Measurements from ENCODE around the gene TRIM24.

The TRIM24 gene

DNA sequence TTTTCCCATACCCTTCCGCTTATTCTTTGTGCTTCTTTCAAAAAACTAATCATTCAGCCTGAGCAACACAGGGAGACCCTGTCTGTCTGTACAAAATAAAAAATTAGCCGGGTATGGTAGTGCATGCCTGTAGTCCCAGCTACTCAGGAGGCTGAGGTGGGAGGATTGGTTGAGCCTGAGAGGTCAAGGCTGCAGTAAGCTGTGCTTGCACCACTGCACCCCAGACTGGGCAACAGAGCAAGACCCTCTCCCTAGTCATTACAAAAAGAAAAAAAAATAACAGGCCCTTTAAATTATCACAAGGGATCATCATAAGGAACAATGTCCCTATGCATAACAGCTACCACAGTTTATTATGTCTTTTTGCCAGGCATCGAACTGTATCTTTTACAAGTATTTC is 119.6 kb downstream of the TRIM24 start:
- DNase-seq (ENCODE audit: insufficient read length, low spot score) (no peak), FAIRE-seq (no peak)

DNA sequence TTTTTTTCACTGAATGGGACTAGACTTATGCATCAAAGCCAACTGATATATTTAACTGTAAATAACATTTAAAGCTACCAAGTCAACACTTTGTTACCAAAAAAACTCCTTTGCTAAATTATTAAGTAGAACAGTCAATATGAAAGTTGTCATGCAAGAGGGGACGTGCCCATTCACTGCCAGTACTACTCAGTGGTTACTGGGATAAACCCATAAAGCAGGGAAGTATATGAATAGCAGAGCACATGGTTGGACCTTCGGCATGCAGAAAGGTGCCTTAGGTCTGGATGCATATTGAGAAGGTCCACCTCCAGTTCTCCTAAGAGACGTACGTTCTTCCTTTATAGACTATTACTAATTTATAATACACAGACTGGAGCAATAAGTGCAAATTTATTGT is 121.0 kb downstream of the TRIM24 start:
- DNase-seq (ENCODE audit: insufficient read length, low spot score) (no peak), FAIRE-seq (no peak)
- no peak for TF ChIP-seq POLR2A (IDR thresholded peaks at IDR 0.05; ENCODE audit: low read depth, low read length)

More for the DNA sequence above, 119.6 kb downstream of the TRIM24 start:
- no peak for TF ChIP-seq POLR2A (IDR thresholded peaks at IDR 0.05; ENCODE audit: low read depth, low read length)

DNA sequence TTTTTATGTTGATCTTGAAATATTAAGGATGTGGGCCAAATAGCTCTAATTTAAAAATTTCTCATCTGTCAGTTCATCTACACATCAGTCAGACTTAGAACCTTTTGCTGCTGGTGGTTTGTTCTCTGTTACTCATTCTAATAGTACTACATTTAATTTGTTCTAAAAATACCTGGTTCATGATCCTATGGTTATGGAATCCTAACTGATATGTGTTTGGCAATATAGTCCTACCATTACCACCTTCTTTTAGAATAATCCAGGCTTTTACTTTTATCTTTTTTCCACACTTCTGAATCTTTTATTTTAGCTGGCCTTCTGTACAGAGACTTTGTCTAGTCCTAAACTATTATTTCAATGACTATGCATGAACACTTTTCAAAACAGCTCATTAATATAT is 124.2 kb downstream of the TRIM24 start:
- DNase-seq (ENCODE audit: insufficient read length, low spot score) (no peak), FAIRE-seq (no peak)
- TF ChIP-seq POLR2A (IDR thresholded peaks at IDR 0.05; ENCODE audit: low read depth, low read length): no peak

DNA sequence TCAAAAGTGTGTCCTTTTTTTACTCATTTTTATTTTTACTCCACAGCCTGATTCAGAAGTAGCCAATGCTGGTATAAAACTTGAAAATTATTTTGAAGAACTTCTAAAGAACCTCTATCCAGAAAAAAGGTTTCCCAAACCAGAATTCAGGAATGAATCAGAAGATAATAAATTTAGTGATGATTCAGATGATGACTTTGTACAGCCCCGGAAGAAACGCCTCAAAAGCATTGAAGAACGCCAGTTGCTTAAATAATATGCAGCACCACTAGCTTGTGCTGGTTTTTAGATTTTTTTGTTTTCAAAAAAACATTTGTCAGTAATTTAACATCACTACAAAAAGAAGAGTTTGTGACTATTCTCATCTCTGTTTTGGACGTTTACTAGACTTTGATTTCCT is 124.6 kb downstream of the TRIM24 start:
- no peak for TF ChIP-seq POLR2A (IDR thresholded peaks at IDR 0.05; ENCODE audit: low read depth, low read length)
- FAIRE-seq: no peak
- no peak for DNase-seq (ENCODE audit: insufficient read length, low spot score)

DNA sequence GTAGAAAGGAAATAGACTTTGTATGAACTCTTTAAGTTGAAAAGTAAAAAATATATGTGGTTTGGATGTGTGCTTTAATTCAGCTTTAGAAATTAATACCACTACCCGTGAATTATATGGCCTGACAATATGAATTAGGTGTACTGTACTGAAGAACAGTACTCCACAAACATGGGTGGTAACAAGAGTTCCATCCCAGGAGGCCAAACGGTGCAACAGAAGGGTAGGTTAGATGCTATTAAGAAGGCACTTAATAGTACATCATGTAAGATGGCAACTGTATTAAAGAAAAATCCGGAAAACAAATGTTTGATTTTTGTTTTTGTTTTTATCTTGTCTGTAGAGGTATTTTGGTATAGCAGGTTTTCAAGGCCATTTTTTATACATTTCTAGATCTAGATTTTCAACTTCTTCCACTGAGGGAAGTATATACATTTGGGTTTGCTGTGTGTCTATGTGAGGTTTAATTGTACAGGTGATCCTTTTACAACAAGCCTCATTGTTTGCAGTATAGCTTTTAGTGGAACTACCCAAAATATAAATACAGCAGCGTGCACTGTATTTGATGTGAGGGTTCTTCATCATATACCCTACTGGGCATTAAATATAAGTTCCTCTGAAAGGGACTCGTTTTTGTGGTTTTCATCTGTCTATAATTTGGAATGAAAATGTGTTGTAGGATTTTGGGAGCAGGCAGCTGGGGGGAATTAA is 125.4 kb downstream of the TRIM24 start:
- no peak for TF ChIP-seq POLR2A (IDR thresholded peaks at IDR 0.05; ENCODE audit: low read depth, low read length)
- FAIRE-seq (no peak), DNase-seq (ENCODE audit: insufficient read length, low spot score) (no peak)

DNA sequence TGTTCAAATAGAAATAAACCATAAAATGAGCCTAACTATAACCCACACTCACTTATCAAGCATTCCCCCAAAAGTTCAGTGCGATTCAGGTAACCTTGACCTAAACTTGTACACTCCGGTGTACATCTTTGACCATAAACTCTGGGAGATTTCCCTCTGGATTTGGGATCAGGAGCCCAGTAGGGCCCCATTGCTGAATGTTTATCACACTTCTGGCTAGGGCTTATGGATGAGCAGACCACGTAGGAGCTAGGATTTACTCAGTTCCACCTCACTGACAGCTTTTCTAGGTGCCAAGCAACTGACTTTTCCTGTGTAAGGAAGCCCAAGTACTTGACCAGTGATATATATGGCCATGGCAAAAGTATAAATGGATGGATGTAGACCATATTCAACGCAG is 127.4 kb downstream of the TRIM24 start:
- DNase-seq (ENCODE audit: insufficient read length, low spot score) (no peak), FAIRE-seq (no peak)
- no peak for TF ChIP-seq POLR2A (IDR thresholded peaks at IDR 0.05; ENCODE audit: low read depth, low read length)

DNA sequence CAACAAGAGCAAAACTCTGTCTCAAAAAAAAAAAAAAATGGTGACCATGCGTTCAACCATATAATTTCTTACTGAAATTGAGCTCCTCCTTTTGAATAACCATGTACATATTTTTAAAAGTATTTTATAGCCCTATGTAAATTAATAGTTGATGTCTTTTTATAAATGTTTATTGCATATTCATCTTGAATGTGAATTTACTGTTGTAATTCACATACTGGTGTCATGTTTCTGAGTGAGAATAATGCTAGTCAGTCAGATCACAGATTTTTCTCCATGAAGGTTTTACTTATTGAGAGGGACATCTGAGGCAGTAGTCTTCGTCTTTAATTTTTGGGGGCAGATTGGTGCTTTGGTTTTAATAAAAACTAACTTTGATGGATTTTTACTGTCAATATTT is 128.9 kb downstream of the TRIM24 start:
- TF ChIP-seq POLR2A (IDR thresholded peaks at IDR 0.05; ENCODE audit: low read depth, low read length): no peak
- DNase-seq (ENCODE audit: insufficient read length, low spot score) (no peak), FAIRE-seq (no peak)

DNA sequence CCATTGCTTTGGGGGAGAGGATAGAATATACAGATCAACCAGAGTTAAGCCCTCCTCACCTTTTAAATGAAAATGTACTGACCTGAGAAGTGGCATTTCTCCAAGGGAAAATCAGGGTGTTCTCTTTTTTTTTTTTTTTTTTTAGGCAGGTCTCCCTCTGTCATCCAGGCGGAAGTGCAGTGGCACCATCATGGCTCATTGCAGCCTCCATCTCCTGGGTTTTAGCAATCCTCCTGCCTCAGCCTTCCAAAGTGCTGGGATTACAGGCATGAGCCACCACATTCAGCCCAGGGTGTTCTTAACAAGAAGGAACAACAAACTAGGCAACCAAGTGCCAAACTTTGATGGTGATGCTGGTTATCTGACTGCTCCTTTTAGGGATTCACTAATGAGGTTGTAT is 130.1 kb downstream of the TRIM24 start:
- FAIRE-seq: no peak
- TF ChIP-seq POLR2A (IDR thresholded peaks at IDR 0.05; ENCODE audit: low read depth, low read length): no peak
- DNase-seq (ENCODE audit: insufficient read length, low spot score): no peak

DNA sequence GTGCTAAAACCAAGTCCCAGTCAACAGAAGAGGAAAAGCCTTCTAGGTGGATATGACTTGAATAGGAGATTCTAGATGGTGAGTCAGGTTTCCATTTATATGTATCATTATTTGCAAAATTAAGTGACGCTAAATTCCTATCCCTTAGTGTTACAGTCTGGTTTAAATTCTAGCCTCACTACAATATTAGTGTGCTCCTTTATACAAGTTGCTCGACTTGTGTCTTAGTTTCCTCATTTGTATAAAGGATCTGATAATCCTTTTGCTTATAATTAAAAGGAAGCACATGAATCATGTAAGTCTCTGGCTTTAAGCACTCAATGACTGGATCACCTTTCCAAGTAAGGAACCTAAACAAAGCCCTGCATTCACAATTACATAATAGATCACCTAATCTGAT is 135.4 kb downstream of the TRIM24 start:
- DNase-seq (ENCODE audit: insufficient read length, low spot score): no peak
- FAIRE-seq: no peak
- TF ChIP-seq POLR2A (IDR thresholded peaks at IDR 0.05; ENCODE audit: low read depth, low read length): no peak

DNA sequence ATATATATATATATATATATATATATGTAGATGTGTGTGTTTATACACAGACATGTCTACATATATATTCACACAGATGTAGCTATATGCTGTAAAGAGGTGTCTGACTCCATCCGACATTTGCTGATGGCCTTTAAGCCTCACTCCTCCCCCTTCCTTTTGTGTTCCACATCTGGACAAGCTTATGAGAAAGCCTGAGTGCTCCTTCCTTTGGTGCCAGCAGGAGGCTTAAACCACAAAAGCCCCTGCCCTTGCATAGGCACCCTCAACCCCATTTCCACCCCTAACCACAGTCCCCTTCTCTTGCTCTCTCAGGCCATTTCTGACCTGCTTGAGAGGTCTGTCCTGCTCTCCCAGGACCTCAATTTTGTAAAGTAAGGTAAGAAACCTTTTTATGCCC is 142.4 kb downstream of the TRIM24 start:
- DNase-seq (ENCODE audit: insufficient read length, low spot score): no peak
- FAIRE-seq: no peak
- TF ChIP-seq POLR2A (IDR thresholded peaks at IDR 0.05; ENCODE audit: low read depth, low read length): no peak

DNA sequence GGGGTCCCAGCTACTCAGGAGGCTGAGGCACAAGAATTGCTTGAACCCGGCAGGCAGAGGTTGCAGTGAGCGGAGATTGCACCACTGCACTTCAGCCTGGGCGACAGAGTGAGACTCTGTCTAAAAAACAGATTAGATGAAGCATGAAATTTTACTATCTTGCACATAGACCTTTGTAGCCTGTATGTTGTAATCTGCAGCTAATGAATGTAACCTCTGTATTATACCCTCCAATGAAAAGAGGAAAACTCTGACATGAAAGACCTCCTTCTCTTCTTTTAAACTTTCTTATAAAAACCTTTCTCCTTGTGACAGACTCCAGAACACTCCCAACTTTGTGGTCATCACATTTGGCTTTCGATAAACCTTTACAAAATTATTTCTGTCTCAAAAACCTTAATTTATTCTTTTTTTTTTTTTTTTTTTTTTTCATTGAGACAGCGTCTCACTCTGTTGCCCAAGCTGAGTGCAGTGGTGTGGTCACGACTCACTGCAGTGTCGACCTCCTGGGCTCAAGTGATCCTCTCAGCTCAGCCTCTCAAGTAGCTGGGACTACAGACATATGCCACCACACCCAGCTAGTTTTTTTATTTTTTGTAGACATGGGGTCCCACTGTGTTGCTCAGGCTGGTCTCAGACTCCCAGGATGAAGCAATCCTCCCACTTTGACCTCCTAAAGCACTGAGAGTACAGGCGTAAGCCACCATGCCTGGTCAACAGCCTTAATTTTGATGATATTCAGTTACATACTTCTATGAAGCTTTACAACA is 143.7 kb downstream of the TRIM24 start:
- no peak for DNase-seq (ENCODE audit: insufficient read length, low spot score)
- no peak for TF ChIP-seq POLR2A (IDR thresholded peaks at IDR 0.05; ENCODE audit: low read depth, low read length)
- no peak for FAIRE-seq

DNA sequence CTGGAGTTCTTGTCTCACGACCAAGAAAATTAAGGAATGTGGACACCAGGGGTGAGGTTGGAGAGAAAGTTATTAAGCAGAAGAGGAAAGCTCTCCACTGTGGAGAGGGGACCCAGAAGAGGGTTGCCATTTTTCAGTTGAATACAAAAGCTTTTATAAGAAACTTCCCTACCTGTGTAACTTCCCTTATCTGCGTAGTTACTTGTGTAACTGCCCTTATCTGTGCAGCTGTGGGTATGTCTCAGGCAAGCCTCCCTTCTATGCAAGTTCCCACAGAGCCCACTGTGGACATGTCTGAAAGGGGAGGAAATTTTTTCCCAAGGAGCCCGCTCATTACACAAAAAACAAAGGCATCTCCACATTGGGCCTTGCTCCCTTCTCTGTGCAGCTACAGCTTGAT is 146.2 kb downstream of the TRIM24 start:
- DNase-seq (ENCODE audit: insufficient read length, low spot score) (no peak), FAIRE-seq (no peak)
- no peak for TF ChIP-seq POLR2A (IDR thresholded peaks at IDR 0.05; ENCODE audit: low read depth, low read length)

DNA sequence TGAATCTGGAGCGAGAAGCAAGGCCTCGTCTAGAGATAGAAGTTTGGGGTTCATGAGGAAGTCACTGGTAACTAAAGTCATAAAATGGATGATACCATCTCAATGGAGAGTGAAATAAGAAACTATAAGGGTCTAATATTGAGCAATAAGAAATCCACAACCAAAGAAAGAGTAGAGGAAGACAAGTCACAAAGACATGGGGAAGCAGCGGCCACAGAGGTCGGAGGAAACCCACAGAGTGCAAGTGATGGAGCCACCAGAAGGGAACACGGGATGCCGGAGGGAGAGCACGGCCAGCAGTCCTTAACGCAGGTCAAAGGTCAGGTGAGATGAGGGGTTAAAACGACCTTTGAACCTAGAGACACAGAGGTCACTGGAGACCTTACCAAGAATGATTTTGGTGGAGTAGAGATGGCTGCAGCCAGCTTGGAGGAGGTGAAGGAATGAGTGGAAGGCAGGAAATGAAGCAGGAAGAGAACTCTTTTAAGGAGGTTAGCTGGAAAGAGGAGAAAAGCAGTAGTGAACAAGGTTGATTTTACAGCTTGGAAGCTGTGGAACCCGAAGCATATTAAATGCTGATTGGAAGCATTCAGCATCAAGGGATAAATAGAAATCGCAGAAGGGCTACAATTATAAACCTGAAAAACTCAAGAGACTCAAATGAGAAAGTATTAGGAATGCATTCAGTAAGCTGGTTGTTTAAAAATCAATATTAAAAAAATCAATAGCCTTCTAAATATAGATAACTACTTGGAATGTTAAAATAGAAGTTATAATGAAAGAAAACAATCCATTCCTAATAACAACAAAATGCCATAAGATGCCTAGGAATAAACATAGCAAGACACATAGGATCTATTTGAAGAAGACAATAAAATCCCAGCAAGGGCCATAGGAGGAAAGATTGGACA is 147.4 kb downstream of the TRIM24 start:
- TF ChIP-seq POLR2A (IDR thresholded peaks at IDR 0.05; ENCODE audit: low read depth, low read length): no peak
- no peak for DNase-seq (ENCODE audit: insufficient read length, low spot score)

DNA sequence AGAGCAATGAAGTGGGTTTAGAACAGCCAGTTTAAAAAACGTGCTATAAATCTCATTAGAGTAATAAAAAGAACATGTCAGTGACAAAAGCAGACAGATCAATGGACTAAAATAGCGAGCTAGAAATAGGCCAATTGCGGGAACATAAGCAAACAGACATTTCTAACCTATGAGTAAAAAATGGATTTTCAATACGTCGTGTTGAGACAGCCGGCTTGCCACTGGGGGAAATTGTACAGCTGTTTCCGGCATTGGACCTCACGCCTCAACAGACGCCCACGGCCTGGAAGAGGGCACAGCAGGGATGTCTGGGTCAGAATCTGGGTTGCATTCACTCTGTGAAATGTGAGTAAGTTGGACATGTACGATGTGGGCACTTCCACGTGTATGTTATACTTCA is 148.2 kb downstream of the TRIM24 start:
- DNase-seq (ENCODE audit: insufficient read length, low spot score) (no peak), FAIRE-seq (no peak)
- TF ChIP-seq POLR2A (IDR thresholded peaks at IDR 0.05; ENCODE audit: low read depth, low read length): no peak

More for the DNA sequence above, 147.4 kb downstream of the TRIM24 start:
- FAIRE-seq: no peak
